ENCODE measurements around the gene KIF3C. TPM values are rescaled to one million over a fixed set of nuclear protein-coding genes. Genes with fewer than 3 reads are reported as not detected.
A peak's percentile ranks its signal among the peaks of the same experiment; 100 is the strongest.
"Not testable (repeated sequence)": the region's sequence is repeated elsewhere in the genome, so short reads cannot be mapped to it uniquely, and the experiment has no call there.

KIF3C gene
- total RNA-seq, 1 donor from 2014 or later, result 13.2 TPM

GRCh38 chr2:25964891-25965290 is 17.4 kb downstream of the KIF3C start:
- H3K27ac Mint-ChIP-seq, result no peak overlapping the region
- H3K9me3 Mint-ChIP-seq, result no peaks in the 10 kb centered on the region
- H3K4me1 Mint-ChIP-seq, result peaks cover 9% of the 10 kb centered on the region
- H3K4me3 Mint-ChIP-seq, result no peak overlapping the region
- H3K36me3 Mint-ChIP-seq, result peaks cover 1% of the 10 kb centered on the region
- Histone ChIP-seq H3K4me3 (no peak overlapping the region), H3F3A (ENCODE audit: low read depth) (peaks cover 5% of the 10 kb centered on the region), H3K36me3 (no peaks in the 10 kb centered on the region), H3K27ac (no peak overlapping the region), H3K4me2 (no peak overlapping the region), H3K9ac (no peak overlapping the region), H4K20me1 (ENCODE audit: low read depth) (peaks cover 6% of the 10 kb centered on the region), H2AFZ (replicated peaks) (no peak overlapping the region), H3K4me1 (no peaks in the 10 kb centered on the region), H3K9me3 (ENCODE audit: low read depth) (no peaks in the 10 kb centered on the region), H3K79me2 (ENCODE audit: low read depth) (peaks cover 3% of the 10 kb centered on the region), H3K27me3 (no peaks in the 10 kb centered on the region)
- peaks cover 3% of the 10 kb centered on the region for H3K27me3 Mint-ChIP-seq (ENCODE audit: insufficient read depth, low read depth)
- TF ChIP-seq EZH2phosphoT487 (IDR thresholded peaks at IDR 0.05), result no peak
- TF ChIP-seq CTCF (IDR thresholded peaks at IDR 0.05), result no peak
- no peak for TF ChIP-seq EZH2 (IDR thresholded peaks at IDR 0.05)
- DNase-seq (ENCODE audit: low spot score), result no peak

DNA sequence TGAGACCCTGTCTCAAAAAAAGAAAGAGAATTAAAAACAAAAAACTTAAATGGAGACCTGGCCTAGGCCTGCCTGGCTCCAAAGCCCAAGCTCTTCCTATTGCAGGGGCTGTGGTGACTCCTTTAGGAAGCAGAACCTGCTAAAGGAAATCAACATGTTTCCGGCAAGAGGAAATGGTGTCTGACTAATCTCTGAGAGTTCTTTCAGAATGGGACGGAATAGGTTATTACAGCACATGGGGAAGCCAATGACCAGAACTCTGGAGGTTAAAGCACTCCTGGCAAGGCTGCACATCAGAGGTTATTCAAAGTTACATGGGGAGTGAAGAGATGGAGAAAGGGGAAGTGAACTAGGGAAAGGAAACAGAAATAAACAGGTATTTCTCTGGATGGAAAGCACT is 21.4 kb downstream of the KIF3C start:
- Histone ChIP-seq H3K9me3 (ENCODE audit: low read depth) (no peaks in the 10 kb centered on the region), H4K20me1 (ENCODE audit: low read depth) (peaks cover 6% of the 10 kb centered on the region), H3K4me2 (no peak overlapping the region), H2AFZ (replicated peaks) (no peak overlapping the region), H3K36me3 (no peaks in the 10 kb centered on the region), H3K79me2 (ENCODE audit: low read depth) (peaks cover 3% of the 10 kb centered on the region), H3F3A (ENCODE audit: low read depth) (peaks cover 5% of the 10 kb centered on the region), H3K9ac (no peak overlapping the region), H3K4me3 (no peak overlapping the region), H3K4me1 (no peaks in the 10 kb centered on the region), H3K27ac (peak overlapping the region; percentile 53), H3K27me3 (no peaks in the 10 kb centered on the region)
- Mint-ChIP-seq H3K27ac (no peak overlapping the region), H3K4me1 (peaks cover 9% of the 10 kb centered on the region), H3K9me3 (no peaks in the 10 kb centered on the region), H3K4me3 (no peak overlapping the region), H3K27me3 (ENCODE audit: insufficient read depth, low read depth) (peaks cover 3% of the 10 kb centered on the region), H3K36me3 (peaks cover 11% of the 10 kb centered on the region)
- DNase-seq (ENCODE audit: low spot score), result no peak
- TF ChIP-seq EZH2phosphoT487 (IDR thresholded peaks at IDR 0.05) (no peak), EZH2 (IDR thresholded peaks at IDR 0.05) (no peak), CTCF (IDR thresholded peaks at IDR 0.05) (no peak)

- H3K4me1 Mint-ChIP-seq, result peaks cover 9% of the 10 kb centered on the region
- H3K4me3 Mint-ChIP-seq, result no peak overlapping the region
- Histone ChIP-seq H3K4me2 (no peak overlapping the region), H3K36me3 (no peaks in the 10 kb centered on the region), H3K27me3 (no peaks in the 10 kb centered on the region), H4K20me1 (ENCODE audit: low read depth) (peaks cover 6% of the 10 kb centered on the region), H3K79me2 (ENCODE audit: low read depth) (peaks cover 3% of the 10 kb centered on the region), H3K9me3 (ENCODE audit: low read depth) (no peaks in the 10 kb centered on the region), H3K4me3 (no peak overlapping the region), H3K9ac (no peak overlapping the region), H2AFZ (replicated peaks) (no peak overlapping the region), H3F3A (ENCODE audit: low read depth) (peaks cover 5% of the 10 kb centered on the region), H3K27ac (no peak overlapping the region), H3K4me1 (no peaks in the 10 kb centered on the region)
- no peak for TF ChIP-seq EZH2 (IDR thresholded peaks at IDR 0.05)
- peaks cover 4% of the 10 kb centered on the region for H3K27me3 Mint-ChIP-seq (ENCODE audit: insufficient read depth, low read depth)
- DNase-seq (ENCODE audit: low spot score), result no peak
- no peaks in the 10 kb centered on the region for H3K9me3 Mint-ChIP-seq
- H3K36me3 Mint-ChIP-seq, result peaks cover 13% of the 10 kb centered on the region
- no peak overlapping the region for H3K27ac Mint-ChIP-seq
These were observed 21.9 kb downstream of the KIF3C start for GRCh38 chr2:25960396-25960795.

- H3K4me1 Mint-ChIP-seq; H3K27me3 ChIP-seq; H3K4me3 Mint-ChIP-seq; H3K9me3 Mint-ChIP-seq; H3F3A ChIP-seq (ENCODE audit: low read depth); H3K36me3 ChIP-seq; H2AFZ ChIP-seq (replicated peaks); H4K20me1 ChIP-seq (ENCODE audit: low read depth); H3K9me3 ChIP-seq (ENCODE audit: low read depth); H3K27ac ChIP-seq; H3K4me3 ChIP-seq; H3K27ac Mint-ChIP-seq; H3K27me3 Mint-ChIP-seq (ENCODE audit: insufficient read depth, low read depth); H3K9ac ChIP-seq; DNase-seq (ENCODE audit: low spot score); H3K4me1 ChIP-seq; H3K79me2 ChIP-seq (ENCODE audit: low read depth); H3K4me2 ChIP-seq: not testable (repeated sequence)
- H3K36me3 Mint-ChIP-seq, result peaks cover 13% of the 10 kb centered on the region
These were observed 23.7 kb downstream of the KIF3C start for GRCh38 chr2:25958611-25959010.
